ENCODE data around the gene KIAA0586. TPM values are rescaled to one million over a fixed set of nuclear protein-coding genes. Genes with fewer than 3 reads are reported as not detected.

Gene KIAA0586
- total RNA-seq, 1 donor from 2014 or later, result 20.1 TPM

GRCh38 chr14:58397156-58397555 is 30.4 kb upstream of the KIAA0586 start:
- Histone ChIP-seq H3K36me3 (no peaks in the 10 kb centered on the region), H3K27me3 (no peaks in the 10 kb centered on the region), H3K4me1 (peaks cover 4% of the 10 kb centered on the region in 2 donors), H3K4me3 (no peak overlapping the region), H3K9me3 (no peaks in the 10 kb centered on the region), H3K27ac (no peak overlapping the region)
- DNase-seq (ENCODE audit: low spot score in 2 of 2), result no peak
- no peak for TF ChIP-seq CTCF (IDR thresholded peaks at IDR 0.05)
- intact Hi-C loops (cut with DNase I), result no loop called here

- no peak for TF ChIP-seq CTCF (IDR thresholded peaks at IDR 0.05)
- no peak for DNase-seq (ENCODE audit: low spot score in 2 of 2)
- intact Hi-C loops (cut with DNase I), result no loop called here
- Histone ChIP-seq H3K36me3 (no peaks in the 10 kb centered on the region), H3K27me3 (no peaks in the 10 kb centered on the region), H3K27ac (no peak overlapping the region), H3K4me1 (peaks cover 4% of the 10 kb centered on the region in 2 donors), H3K4me3 (no peak overlapping the region), H3K9me3 (no peaks in the 10 kb centered on the region)
Observed at GRCh38 chr14:58398495-58398894, 29.0 kb upstream of the KIAA0586 start.

- no peak for DNase-seq (ENCODE audit: low spot score in 2 of 2)
- no peaks in the 10 kb centered on the region for H3K9me3 ChIP-seq
- peaks cover 4% of the 10 kb centered on the region in 2 donors for H3K4me1 ChIP-seq
- no peaks in the 10 kb centered on the region for H3K27me3 ChIP-seq
- TF ChIP-seq CTCF (IDR thresholded peaks at IDR 0.05), result no peak
- no peak overlapping the region for H3K27ac ChIP-seq
- H3K36me3 ChIP-seq, result no peaks in the 10 kb centered on the region
- intact Hi-C loops (cut with DNase I), result no loop called here
- H3K4me3 ChIP-seq, result no peak overlapping the region
Observed at GRCh38 chr14:58398895-58399294, 28.6 kb upstream of the KIAA0586 start.

GRCh38 chr14:58401587-58401986 is 25.9 kb upstream of the KIAA0586 start:
- no peak for TF ChIP-seq CTCF (IDR thresholded peaks at IDR 0.05)
- Histone ChIP-seq H3K4me3 (no peak overlapping the region), H3K9me3 (no peaks in the 10 kb centered on the region), H3K27ac (no peak overlapping the region), H3K36me3 (no peaks in the 10 kb centered on the region), H3K4me1 (peaks cover 0 to under 1% of the 10 kb centered on the region in 2 donors), H3K27me3 (no peaks in the 10 kb centered on the region)
- DNase-seq (ENCODE audit: low spot score in 2 of 2), result no peak
- intact Hi-C loops (cut with DNase I), result no loop called here

- H3K27ac ChIP-seq, result no peak overlapping the region
- intact Hi-C loops (cut with DNase I), result no loop called here
- no peak for DNase-seq (ENCODE audit: low spot score in 2 of 2)
- H3K27me3 ChIP-seq, result no peaks in the 10 kb centered on the region
- no peaks in the 10 kb centered on the region for H3K9me3 ChIP-seq
- no peaks in the 10 kb centered on the region for H3K4me1 ChIP-seq
- peaks cover 31 to 39% of the 10 kb centered on the region in 2 donors for H3K36me3 ChIP-seq
- no peak overlapping the region for H3K4me3 ChIP-seq
- no peak for TF ChIP-seq CTCF (IDR thresholded peaks at IDR 0.05)
Observed at GRCh38 chr14:58408681-58409215, 18.8 kb upstream of the KIAA0586 start.

GRCh38 chr14:58414845-58415244 is 12.7 kb upstream of the KIAA0586 start:
- H3K4me1 ChIP-seq, result no peaks in the 10 kb centered on the region
- intact Hi-C loops (cut with DNase I), result no loop called here
- no peak for TF ChIP-seq CTCF (IDR thresholded peaks at IDR 0.05)
- no peak overlapping the region for H3K4me3 ChIP-seq
- peaks cover 30 to 35% of the 10 kb centered on the region in 2 donors for H3K36me3 ChIP-seq
- DNase-seq (ENCODE audit: low spot score in 2 of 2), result no peak
- H3K27me3 ChIP-seq, result no peaks in the 10 kb centered on the region
- no peaks in the 10 kb centered on the region for H3K9me3 ChIP-seq
- no peak overlapping the region for H3K27ac ChIP-seq

Data from ascending aorta (tissue), 2 donors.